HCT116 (cell line): ENCODE data around the gene PREPL. TPM values are rescaled to one million over a fixed set of nuclear protein-coding genes. Genes with fewer than 3 reads are reported as not detected.

Experiments used
- ATAC-seq: fragments of 200-7000 bp; cut with Tn5 transposase; 2 replicates; pipeline ENCODE4 v1.9.1; 2020; ENCODE audit warnings: mild to moderate bottlenecking, moderate library complexity
- BruUV-seq: library from RNA; stranded (reverse); fragments of 400-500 nt; replicated peaks from 2 replicates; lab custom pipeline; 2021; lab: Mats Ljungman, UMichigan
- CTCF ChIA-PET: fragments of 300-600 bp; sonication (Branson Sonifier 250); formaldehyde crosslinking; loops from one replicate; lab custom pipeline; 2021; ENCODE audit warnings: antibody characterized with exemption; lab: Charles Lee
- POLR2A ChIA-PET: fragments of 300-600, 350-600 bp; sonication (Branson Sonifier 250); formaldehyde crosslinking; loops from one replicate; lab custom pipeline; 2021; ENCODE audit warnings: antibody characterized with exemption; lab: Charles Lee
- RAD21 ChIA-PET, 2 experiments: fragments of 300-600 bp; sonication (Branson Sonifier 250); formaldehyde crosslinking; loops; one replicate each; lab custom pipeline; 2023; ENCODE audit warnings: low total read pairs in 2 of 2; ENCODE audit not compliant: uncharacterized antibody in 2 of 2, unreplicated experiment in 2 of 2, low non-redundant PET in 1 of 2; lab: Charles Lee
- DNase-seq: peaks from one replicate; pipeline ENCODE4 v3.0.0-alpha.2; 2010; ENCODE audit warnings: low read depth, low spot score
- H2AFZ ChIP-seq: fragments of 200-600 bp; shearing (Covaris generic), sonication (generic); 2 replicates; pipeline ENCODE4 v1.6.1; 2017; ENCODE audit warnings: low read depth, mixed run types, mixed read lengths, antibody characterized with exemption, low read length; ENCODE audit not compliant: poor library complexity, severe bottlenecking
- H3K27ac ChIP-seq: 2 replicates; pipeline ENCODE4 v1.5.1; 2012; ENCODE audit warnings: low read depth, low read length
- H3K27me3 ChIP-seq: fragments of 200-600 bp; sonication (generic); 2 replicates; pipeline ENCODE4 v1.6.1; 2016; ENCODE audit warnings: mixed run types, low read length, mixed read lengths; ENCODE audit not compliant: insufficient read depth
- H3K36me3 ChIP-seq, 2 experiments: fragments of 200-500 bp in 1 of 2; fragments of 200-600 bp in 1 of 2; sonication (Bioruptor generic) in 1 of 2; sonication (generic) in 1 of 2; 2 replicates each; pipeline versions ENCODE4 v1.5.1 to v1.6.1; 2014 to 2016; ENCODE audit warnings: low read length in 2 of 2, inconsistent platforms in 1 of 2, mixed read lengths in 1 of 2, mixed run types in 1 of 2; ENCODE audit not compliant: insufficient read depth in 2 of 2, control insufficient read depth in 1 of 2
- H3K4me1 ChIP-seq, 2 experiments: fragments of 200-600 bp in 1 of 2; sonication (generic) in 1 of 2; 2 replicates each; pipeline versions ENCODE4 v1.5.1 to v1.6.1; 2012 to 2017; ENCODE audit warnings: low read length in 2 of 2, inconsistent platforms in 1 of 2, mild to moderate bottlenecking in 1 of 2, mixed read lengths in 1 of 2, mixed run types in 1 of 2, moderate library complexity in 1 of 2; ENCODE audit not compliant: insufficient read depth in 2 of 2, control insufficient read depth in 1 of 2
- H3K4me2 ChIP-seq: fragments of 200-600 bp; sonication (generic); 2 replicates; pipeline ENCODE4 v1.6.1; 2017; ENCODE audit warnings: mixed run types, low read length, mixed read lengths
- H3K4me3 ChIP-seq, 2 experiments: fragments of 200-600 bp in 1 of 2; sonication (generic) in 1 of 2; replicated peaks in 1 of 2; 2 replicates each; pipeline ENCODE4 v1.5.1; 2011 to 2016; ENCODE audit warnings: low read length in 2 of 2, control low read depth in 1 of 2, low read depth in 1 of 2, mild to moderate bottlenecking in 1 of 2, mixed read lengths in 1 of 2, mixed run types in 1 of 2
- H3K79me2 ChIP-seq: fragments of 200-600 bp; sonication (generic); 2 replicates; pipeline ENCODE4 v1.6.1; 2017; ENCODE audit warnings: mild to moderate bottlenecking, mixed run types, low read length, moderate library complexity, mixed read lengths; ENCODE audit not compliant: insufficient read depth
- H3K9ac ChIP-seq: fragments of 200-600 bp; sonication (generic); 2 replicates; pipeline ENCODE4 v1.6.1; 2016; ENCODE audit warnings: low read length, mixed read lengths
- H3K9me2 ChIP-seq: fragments of 200-600 bp; sonication (generic), shearing (Covaris generic); 2 replicates; pipeline ENCODE4 v1.6.1; 2017; ENCODE audit warnings: mixed run types, mild to moderate bottlenecking, moderate library complexity; ENCODE audit not compliant: insufficient read depth
- H3K9me3 ChIP-seq, 2 experiments: fragments of 200-500 bp in 1 of 2; fragments of 200-600 bp in 1 of 2; sonication (Bioruptor generic) in 1 of 2; sonication (generic) in 1 of 2; 2 replicates each; pipeline ENCODE4 v1.6.1; 2014 to 2017; ENCODE audit warnings: low read length in 2 of 2, mixed read lengths in 2 of 2, inconsistent platforms in 1 of 2, low read depth in 1 of 2, mild to moderate bottlenecking in 1 of 2, mixed run types in 1 of 2, moderate library complexity in 1 of 2; ENCODE audit not compliant: control insufficient read depth in 1 of 2, insufficient read depth in 1 of 2
- H4K20me1 ChIP-seq: fragments of 200-600 bp; sonication (generic), shearing (Covaris generic); 2 replicates; pipeline ENCODE4 v1.6.1; 2017; ENCODE audit warnings: mixed run types, mild to moderate bottlenecking, moderate library complexity; ENCODE audit not compliant: insufficient read depth
- ATF3 ChIP-seq: IDR thresholded peaks from 2 replicates; pipeline ENCODE4 v1.6.1; 2012
- CBX3 ChIP-seq: IDR thresholded peaks from 2 replicates; pipeline ENCODE4 v1.6.1; 2012; ENCODE audit warnings: low read depth
- CEBPB ChIP-seq: IDR thresholded peaks from 2 replicates; pipeline ENCODE4 v1.6.1; 2012; ENCODE audit warnings: low read depth
- EGR1 ChIP-seq: IDR thresholded peaks from 2 replicates; pipeline ENCODE4 v1.6.1; 2012; ENCODE audit warnings: low read depth
- EZH2phosphoT487 ChIP-seq: fragments of 200-600 bp; IDR thresholded peaks from 2 replicates; pipeline ENCODE4 v1.6.1; 2018; ENCODE audit warnings: antibody characterized with exemption, borderline replicate concordance
- FOSL1 ChIP-seq: IDR thresholded peaks from 2 replicates; pipeline ENCODE4 v1.6.1; 2012; ENCODE audit warnings: low read depth
- JUND ChIP-seq: IDR thresholded peaks from 2 replicates; pipeline ENCODE4 v1.6.1; 2012
- MAX ChIP-seq: IDR thresholded peaks from 2 replicates; pipeline ENCODE4 v1.6.1; 2012
- POLR2A ChIP-seq: IDR thresholded peaks from 2 replicates; pipeline ENCODE4 v1.7.0; 2011; ENCODE audit warnings: borderline replicate concordance; ENCODE audit not compliant: insufficient read depth, insufficient read length; ENCODE audit errors: extremely low read depth
- RAD21 ChIP-seq: IDR thresholded peaks from 2 replicates; pipeline ENCODE4 v1.6.1; 2012; ENCODE audit warnings: low read depth, mild to moderate bottlenecking
- SP1 ChIP-seq: IDR thresholded peaks from 2 replicates; pipeline ENCODE4 v1.6.1; 2012; ENCODE audit warnings: low read depth
- SRF ChIP-seq: IDR thresholded peaks from 2 replicates; pipeline ENCODE4 v1.6.1; 2012; ENCODE audit warnings: low read depth
- TCF7L2 ChIP-seq: IDR thresholded peaks from 2 replicates; pipeline ENCODE4 v1.7.0; 2011; ENCODE audit warnings: borderline replicate concordance, inconsistent platforms; ENCODE audit not compliant: insufficient read depth, insufficient read length; ENCODE audit errors: extremely low read depth
- YY1 ChIP-seq: IDR thresholded peaks from 2 replicates; pipeline ENCODE4 v1.6.1; 2011; ENCODE audit warnings: low read length, low read depth, moderate library complexity, mild to moderate bottlenecking; ENCODE audit not compliant: insufficient replicate concordance; ENCODE audit errors: extremely low read depth
- ZBTB33 ChIP-seq: IDR thresholded peaks from 2 replicates; pipeline ENCODE4 v1.6.1; 2011; ENCODE audit warnings: mild to moderate bottlenecking, low read length, moderate library complexity; ENCODE audit not compliant: insufficient replicate concordance; ENCODE audit errors: extremely low read depth
- ZFX ChIP-seq: fragments of 450-650 bp; IDR thresholded peaks from 2 replicates; pipeline ENCODE4 v1.6.1; 2017
- ZNF274 ChIP-seq: fragments of 200-500 bp; sonication (Bioruptor generic); IDR thresholded peaks from 2 replicates; pipeline ENCODE4 v1.6.1; 2014; ENCODE audit warnings: mild to moderate bottlenecking, low read depth, low read length, inconsistent platforms
- intact Hi-C: fragments of 100-400 bp; cut with micrococcal nuclease; formaldehyde crosslinking; loops from 2 replicates; pipeline ENCODE4 v1.10.0; 2022
- total RNA-seq: library from RNA; stranded (reverse); gene quantifications from one replicate; pipeline ENCODE4 v1.2.1, GENCODE V29; 2021; ENCODE audit not compliant: unreplicated experiment
- TF ChIP-seq, protein P1 (sequence below), 3 experiments: fragments of 200-600 bp in 1 of 3; sonication (generic) in 1 of 3; IDR thresholded peaks in 2 of 3; conservative IDR thresholded peaks in 1 of 3; 2 replicates each; pipeline ENCODE4 v1.5.1; 2012 to 2017; ENCODE audit warnings: low read depth in 2 of 3, low read length in 2 of 3, antibody characterized with exemption in 1 of 3, borderline replicate concordance in 1 of 3, control low read depth in 1 of 3, mild to moderate bottlenecking in 1 of 3, mixed read lengths in 1 of 3, mixed run types in 1 of 3, moderate library complexity in 1 of 3; ENCODE audit not compliant: insufficient read depth in 1 of 3
- TF ChIP-seq, protein P2 (sequence below): IDR thresholded peaks from 2 replicates; pipeline ENCODE4 v1.6.1; 2012; ENCODE audit warnings: low read depth

The PREPL gene
- total RNA-seq, 1 experiment from 2014 or later: 31.1 TPM

GRCh38 chr2:44304258-44304657, 57.0 kb downstream of the PREPL start:
- Histone ChIP-seq H3K4me3 (no peak overlapping the region), H3K9ac (no peak overlapping the region), H3K36me3 (no peaks in the 10 kb centered on the region)
- TF ChIP-seq ZBTB33 (no peak), POLR2A (no peak), ZFX (no peak), FOSL1 (no peak), RAD21 (no peak), TCF7L2 (no peak), SRF (no peak), CEBPB (no peak), ZNF274 (no peak), MAX (no peak), CBX3 (no peak), EZH2phosphoT487 (no peak), JUND (no peak), ATF3 (no peak), EGR1 (no peak), YY1 (no peak), SP1 (no peak)
- TF ChIP-seq, protein P1, sequence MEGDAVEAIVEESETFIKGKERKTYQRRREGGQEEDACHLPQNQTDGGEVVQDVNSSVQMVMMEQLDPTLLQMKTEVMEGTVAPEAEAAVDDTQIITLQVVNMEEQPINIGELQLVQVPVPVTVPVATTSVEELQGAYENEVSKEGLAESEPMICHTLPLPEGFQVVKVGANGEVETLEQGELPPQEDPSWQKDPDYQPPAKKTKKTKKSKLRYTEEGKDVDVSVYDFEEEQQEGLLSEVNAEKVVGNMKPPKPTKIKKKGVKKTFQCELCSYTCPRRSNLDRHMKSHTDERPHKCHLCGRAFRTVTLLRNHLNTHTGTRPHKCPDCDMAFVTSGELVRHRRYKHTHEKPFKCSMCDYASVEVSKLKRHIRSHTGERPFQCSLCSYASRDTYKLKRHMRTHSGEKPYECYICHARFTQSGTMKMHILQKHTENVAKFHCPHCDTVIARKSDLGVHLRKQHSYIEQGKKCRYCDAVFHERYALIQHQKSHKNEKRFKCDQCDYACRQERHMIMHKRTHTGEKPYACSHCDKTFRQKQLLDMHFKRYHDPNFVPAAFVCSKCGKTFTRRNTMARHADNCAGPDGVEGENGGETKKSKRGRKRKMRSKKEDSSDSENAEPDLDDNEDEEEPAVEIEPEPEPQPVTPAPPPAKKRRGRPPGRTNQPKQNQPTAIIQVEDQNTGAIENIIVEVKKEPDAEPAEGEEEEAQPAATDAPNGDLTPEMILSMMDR (IDR thresholded peaks at IDR 0.05 in 2 of 3, conservative IDR thresholded peaks at IDR 0.05 in 1 of 3; ENCODE audit: borderline replicate concordance in 1 of 3, insufficient read depth in 1 of 3, low read depth in 2 of 3, low read length in 2 of 3): no peak
- TF ChIP-seq, protein P2, sequence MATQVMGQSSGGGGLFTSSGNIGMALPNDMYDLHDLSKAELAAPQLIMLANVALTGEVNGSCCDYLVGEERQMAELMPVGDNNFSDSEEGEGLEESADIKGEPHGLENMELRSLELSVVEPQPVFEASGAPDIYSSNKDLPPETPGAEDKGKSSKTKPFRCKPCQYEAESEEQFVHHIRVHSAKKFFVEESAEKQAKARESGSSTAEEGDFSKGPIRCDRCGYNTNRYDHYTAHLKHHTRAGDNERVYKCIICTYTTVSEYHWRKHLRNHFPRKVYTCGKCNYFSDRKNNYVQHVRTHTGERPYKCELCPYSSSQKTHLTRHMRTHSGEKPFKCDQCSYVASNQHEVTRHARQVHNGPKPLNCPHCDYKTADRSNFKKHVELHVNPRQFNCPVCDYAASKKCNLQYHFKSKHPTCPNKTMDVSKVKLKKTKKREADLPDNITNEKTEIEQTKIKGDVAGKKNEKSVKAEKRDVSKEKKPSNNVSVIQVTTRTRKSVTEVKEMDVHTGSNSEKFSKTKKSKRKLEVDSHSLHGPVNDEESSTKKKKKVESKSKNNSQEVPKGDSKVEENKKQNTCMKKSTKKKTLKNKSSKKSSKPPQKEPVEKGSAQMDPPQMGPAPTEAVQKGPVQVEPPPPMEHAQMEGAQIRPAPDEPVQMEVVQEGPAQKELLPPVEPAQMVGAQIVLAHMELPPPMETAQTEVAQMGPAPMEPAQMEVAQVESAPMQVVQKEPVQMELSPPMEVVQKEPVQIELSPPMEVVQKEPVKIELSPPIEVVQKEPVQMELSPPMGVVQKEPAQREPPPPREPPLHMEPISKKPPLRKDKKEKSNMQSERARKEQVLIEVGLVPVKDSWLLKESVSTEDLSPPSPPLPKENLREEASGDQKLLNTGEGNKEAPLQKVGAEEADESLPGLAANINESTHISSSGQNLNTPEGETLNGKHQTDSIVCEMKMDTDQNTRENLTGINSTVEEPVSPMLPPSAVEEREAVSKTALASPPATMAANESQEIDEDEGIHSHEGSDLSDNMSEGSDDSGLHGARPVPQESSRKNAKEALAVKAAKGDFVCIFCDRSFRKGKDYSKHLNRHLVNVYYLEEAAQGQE: no peak
- TF ChIP-seq, all 23 proteins: peak for 0
- DNase-seq (no peak), ATAC-seq (no peak)
- Histone ChIP-seq H3K9me2 (no peaks in the 10 kb centered on the region), H3K27ac (no peak overlapping the region), H3K9me3 (no peaks in the 10 kb centered on the region), H3K4me2 (no peak overlapping the region), H3K27me3 (no peaks in the 10 kb centered on the region), H4K20me1 (no peaks in the 10 kb centered on the region), H3K4me1 (no peaks in the 10 kb centered on the region), H3K79me2 (no peaks in the 10 kb centered on the region), H2AFZ (no peak overlapping the region)
- RAD21 ChIA-PET: no interaction called here
- intact Hi-C loops: no loop called here
- no TSS peak for BruUV-seq
- POLR2A ChIA-PET: no interaction called here
- CTCF ChIA-PET: no interaction called here
